ENCODE results near the gene CCT5.
A peak's percentile ranks its signal among the peaks of the same experiment; 100 is the strongest.
"Not testable (repeated sequence)": the region's sequence is repeated elsewhere in the genome, so short reads cannot be mapped to it uniquely, and the experiment has no call there.

Gene CCT5

GRCh38 chr5:10283927-10284635 lies 34.0 kb downstream of the CCT5 start:
- no peak overlapping the region for H3K4me3 ChIP-seq (ENCODE audit: low read depth, low read length)
- peak; percentile 88 for TF ChIP-seq CTCF (IDR thresholded peaks at IDR 0.05; ENCODE audit: low read depth, low read length)

GRCh38 chr5:10285362-10285761 lies 35.3 kb downstream of the CCT5 start:
- H3K4me3 ChIP-seq (ENCODE audit: low read depth, low read length): not testable (repeated sequence)

GRCh38 chr5:10286162-10286861 lies 36.2 kb downstream of the CCT5 start:
- TF ChIP-seq CTCF (IDR thresholded peaks at IDR 0.05; ENCODE audit: low read depth, low read length): no peak
- H3K4me3 ChIP-seq (ENCODE audit: low read depth, low read length): no peak overlapping the region

GRCh38 chr5:10286862-10287227 lies 36.8 kb downstream of the CCT5 start:
- H3K4me3 ChIP-seq (ENCODE audit: low read depth, low read length): no peak overlapping the region
- TF ChIP-seq CTCF (IDR thresholded peaks at IDR 0.05; ENCODE audit: low read depth, low read length): no peak

- H3K4me3 ChIP-seq (ENCODE audit: low read depth, low read length): no peak overlapping the region
- TF ChIP-seq CTCF (IDR thresholded peaks at IDR 0.05; ENCODE audit: low read depth, low read length): no peak
Observed at GRCh38 chr5:10288592-10289219, 38.6 kb downstream of the CCT5 start.

- H3K4me3 ChIP-seq (ENCODE audit: low read depth, low read length): no peak overlapping the region
- no peak for TF ChIP-seq CTCF (IDR thresholded peaks at IDR 0.05; ENCODE audit: low read depth, low read length)
Observed at GRCh38 chr5:10289353-10289752, 39.3 kb downstream of the CCT5 start.

- TF ChIP-seq CTCF (IDR thresholded peaks at IDR 0.05; ENCODE audit: low read depth, low read length): no peak
- H3K4me3 ChIP-seq (ENCODE audit: low read depth, low read length): no peak overlapping the region
Observed at GRCh38 chr5:10289991-10290390, 39.9 kb downstream of the CCT5 start.

All from WI38 (cell line).